ENCODE measurements around the gene TH. TPM values are rescaled to one million over a fixed set of nuclear protein-coding genes. Genes with fewer than 3 reads are reported as not detected.

The TH gene
- total RNA-seq, 4 donors from 2014 or later: 0.34 to 1.0 TPM; not detected in 2

DNA sequence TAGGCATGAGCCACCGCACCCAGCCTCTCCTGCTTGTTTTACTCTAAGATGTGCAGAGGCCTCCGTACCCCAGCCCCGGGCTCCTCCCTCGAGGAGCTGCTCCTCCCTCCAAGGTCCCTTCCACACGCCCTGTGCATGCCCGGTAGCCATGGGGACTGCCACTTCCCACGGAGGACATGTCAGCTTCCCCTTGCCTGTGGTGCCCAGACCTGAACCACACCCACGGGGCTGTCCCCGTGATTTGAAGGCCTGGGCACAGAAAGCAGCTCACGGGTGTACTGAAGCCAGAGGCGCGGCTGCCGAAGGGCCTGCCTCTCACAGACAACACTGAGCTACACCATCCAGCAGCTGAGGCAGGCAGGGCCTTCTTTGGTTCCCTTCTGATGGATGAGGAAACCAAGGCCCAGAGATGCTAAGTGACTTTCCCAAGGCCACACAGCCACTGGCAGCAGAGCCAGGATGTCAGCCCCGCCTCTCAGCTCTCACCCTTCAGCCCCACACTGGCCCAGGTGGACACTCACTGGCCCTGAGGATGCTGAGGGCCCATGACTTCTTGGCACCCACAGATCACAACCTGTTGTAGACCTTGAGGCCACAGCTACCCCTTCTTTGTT, 17.9 kb downstream of the TH start:
- no peak for DNase-seq (ENCODE audit: low spot score in 2 of 2)
- 42% methylated on average over 4 of the region's 14 CpGs for WGBS
- H3K27ac ChIP-seq: no peak overlapping the region
- peaks cover 52% of the 10 kb centered on the region for H3K27me3 ChIP-seq
- peaks cover 5% of the 10 kb centered on the region for H3K4me1 ChIP-seq
- TF ChIP-seq POLR2AphosphoS5 (IDR thresholded peaks at IDR 0.05) (no peak), EP300 (IDR thresholded peaks at IDR 0.05) (no peak), POLR2A (IDR thresholded peaks at IDR 0.05) (no peak)
- TF ChIP-seq, protein P1, sequence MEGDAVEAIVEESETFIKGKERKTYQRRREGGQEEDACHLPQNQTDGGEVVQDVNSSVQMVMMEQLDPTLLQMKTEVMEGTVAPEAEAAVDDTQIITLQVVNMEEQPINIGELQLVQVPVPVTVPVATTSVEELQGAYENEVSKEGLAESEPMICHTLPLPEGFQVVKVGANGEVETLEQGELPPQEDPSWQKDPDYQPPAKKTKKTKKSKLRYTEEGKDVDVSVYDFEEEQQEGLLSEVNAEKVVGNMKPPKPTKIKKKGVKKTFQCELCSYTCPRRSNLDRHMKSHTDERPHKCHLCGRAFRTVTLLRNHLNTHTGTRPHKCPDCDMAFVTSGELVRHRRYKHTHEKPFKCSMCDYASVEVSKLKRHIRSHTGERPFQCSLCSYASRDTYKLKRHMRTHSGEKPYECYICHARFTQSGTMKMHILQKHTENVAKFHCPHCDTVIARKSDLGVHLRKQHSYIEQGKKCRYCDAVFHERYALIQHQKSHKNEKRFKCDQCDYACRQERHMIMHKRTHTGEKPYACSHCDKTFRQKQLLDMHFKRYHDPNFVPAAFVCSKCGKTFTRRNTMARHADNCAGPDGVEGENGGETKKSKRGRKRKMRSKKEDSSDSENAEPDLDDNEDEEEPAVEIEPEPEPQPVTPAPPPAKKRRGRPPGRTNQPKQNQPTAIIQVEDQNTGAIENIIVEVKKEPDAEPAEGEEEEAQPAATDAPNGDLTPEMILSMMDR (IDR thresholded peaks at IDR 0.05): no peak
- H3K9me3 ChIP-seq: no peaks in the 10 kb centered on the region
- H3K36me3 ChIP-seq: no peaks in the 10 kb centered on the region
- no peak overlapping the region for H3K4me3 ChIP-seq

DNA sequence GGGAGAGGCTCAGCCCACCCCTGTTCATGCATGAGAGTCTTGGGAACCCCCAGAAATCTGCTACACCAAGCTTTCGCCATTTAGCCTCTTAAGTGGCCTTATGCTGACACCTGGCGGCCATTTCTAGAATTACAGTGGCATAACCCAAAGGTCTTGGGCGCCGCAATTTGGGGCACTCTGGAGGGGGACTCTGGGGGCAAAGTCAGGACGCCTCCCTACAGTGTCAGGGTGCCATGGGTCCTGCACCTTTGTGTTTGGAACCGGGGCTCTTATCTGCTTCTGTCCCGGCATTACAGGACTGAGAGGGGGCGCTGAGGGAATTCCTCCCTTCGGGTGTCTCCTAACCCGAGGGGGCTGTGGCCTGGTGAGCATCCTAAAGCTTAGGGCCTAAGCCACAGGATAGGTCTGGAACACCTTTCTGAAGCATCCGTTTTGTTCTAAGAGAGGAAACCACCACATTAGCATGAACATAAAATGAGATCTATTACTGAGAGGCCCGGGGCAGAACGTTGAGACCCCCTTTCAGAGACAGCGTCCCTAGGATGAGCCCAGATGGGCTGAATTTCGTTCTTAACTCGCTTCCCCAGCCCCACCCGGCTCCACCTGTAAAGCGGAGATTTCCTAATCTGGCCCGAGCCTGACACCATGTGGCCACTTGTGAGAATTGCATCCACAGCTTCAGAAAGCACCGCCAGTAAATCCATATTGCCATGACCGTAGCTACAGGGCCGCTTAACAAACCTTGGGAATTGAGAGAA, 19.9 kb downstream of the TH start:
- Histone ChIP-seq H3K4me3 (no peak overlapping the region), H3K36me3 (no peaks in the 10 kb centered on the region), H3K27ac (no peak overlapping the region), H3K27me3 (peaks cover 55% of the 10 kb centered on the region), H3K9me3 (no peaks in the 10 kb centered on the region), H3K4me1 (peaks cover 5% of the 10 kb centered on the region)
- no peak for TF ChIP-seq EP300 (IDR thresholded peaks at IDR 0.05)
- no peak for TF ChIP-seq POLR2A (IDR thresholded peaks at IDR 0.05)
- TF ChIP-seq POLR2AphosphoS5 (IDR thresholded peaks at IDR 0.05): no peak
- TF ChIP-seq, protein P1 (IDR thresholded peaks at IDR 0.05): peak; percentile 80 to 90
- DNase-seq (ENCODE audit: low spot score in 2 of 2): peak; percentile 81 to 88
- WGBS: under 1% methylated on average over 20 of the region's 22 CpGs

DNA sequence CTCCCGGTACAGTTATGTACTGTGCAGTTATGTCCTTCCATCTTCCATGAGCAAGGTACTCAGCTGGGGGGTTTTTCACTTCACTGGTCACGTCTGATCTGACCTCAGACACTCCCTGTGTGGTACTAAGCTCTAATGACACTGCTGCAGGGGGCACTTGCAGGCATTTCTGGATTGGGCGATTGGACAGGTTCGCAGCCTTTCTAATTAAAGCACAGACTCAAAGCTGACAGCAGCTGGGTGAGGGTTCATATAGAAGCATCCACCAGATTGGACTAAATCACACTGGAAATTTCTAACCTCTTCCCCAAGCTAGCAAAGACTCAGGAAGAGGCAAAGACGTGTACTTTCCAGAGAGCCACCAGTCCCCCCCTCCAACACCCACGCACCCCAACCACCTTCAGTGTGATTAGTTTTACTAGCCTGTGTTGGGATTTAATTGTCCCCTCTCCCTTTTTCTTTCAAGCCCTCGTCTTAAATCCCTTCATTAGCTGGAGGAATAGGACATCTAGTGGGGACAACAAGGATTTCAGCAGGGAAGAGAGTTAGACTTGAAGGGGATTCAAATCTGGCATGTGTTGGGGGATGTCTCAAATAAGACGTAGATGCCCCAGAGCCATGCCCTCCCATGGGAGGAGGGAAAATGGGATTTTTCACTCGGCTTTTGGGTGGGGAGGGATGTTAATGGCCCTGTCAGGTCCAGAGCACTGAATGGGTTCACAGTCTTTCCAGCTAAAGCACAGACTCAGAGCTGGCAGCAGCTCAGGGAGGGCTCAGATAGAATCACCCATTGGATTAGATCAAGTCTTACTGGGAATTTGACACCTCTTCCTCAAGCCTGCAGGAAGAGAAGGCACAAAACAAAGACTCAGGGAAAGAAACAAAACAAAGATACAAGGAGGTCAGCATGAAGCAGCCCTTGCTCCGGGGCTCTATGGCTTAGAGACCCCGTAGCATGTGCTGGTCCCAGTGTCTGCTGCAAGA, 21.5 kb downstream of the TH start:
- no peak for TF ChIP-seq POLR2A (IDR thresholded peaks at IDR 0.05)
- TF ChIP-seq, protein P1 (IDR thresholded peaks at IDR 0.05): peak in 1 of 2 donors; percentile 23
- Histone ChIP-seq H3K36me3 (no peaks in the 10 kb centered on the region), H3K4me3 (no peak overlapping the region), H3K9me3 (no peaks in the 10 kb centered on the region), H3K27me3 (peaks cover 61% of the 10 kb centered on the region), H3K4me1 (peaks cover 5% of the 10 kb centered on the region), H3K27ac (no peak overlapping the region)
- no peak for DNase-seq (ENCODE audit: low spot score in 2 of 2)
- 18% methylated on average over 11 of the region's 11 CpGs for WGBS

DNA sequence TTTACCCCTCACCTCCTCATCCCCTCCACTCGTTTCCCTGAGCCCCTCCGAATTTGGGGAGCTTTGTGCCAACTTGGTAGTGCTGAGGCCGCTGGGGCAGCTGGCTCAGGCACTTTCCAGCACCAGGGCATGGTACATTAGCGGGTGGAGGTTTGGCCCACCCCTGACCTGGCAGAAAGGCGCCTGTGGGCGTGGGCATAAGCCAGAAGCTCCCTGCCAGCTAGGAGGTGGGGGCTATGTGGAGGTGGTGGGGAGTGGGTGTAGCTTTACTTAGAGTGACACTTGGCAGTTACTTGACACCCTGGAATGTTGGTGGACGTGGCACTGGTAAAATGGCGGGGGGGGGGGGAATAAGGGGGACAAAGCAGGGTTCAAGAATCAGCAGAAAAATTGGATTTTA, 22.2 kb downstream of the TH start:
- Histone ChIP-seq H3K9me3 (no peaks in the 10 kb centered on the region), H3K36me3 (no peaks in the 10 kb centered on the region), H3K4me3 (no peak overlapping the region), H3K27me3 (peaks cover 68% of the 10 kb centered on the region), H3K27ac (no peak overlapping the region), H3K4me1 (peaks cover 7% of the 10 kb centered on the region)
- 29% methylated on average over 4 of the region's 8 CpGs for WGBS
- no peak for TF ChIP-seq EP300 (IDR thresholded peaks at IDR 0.05)
- TF ChIP-seq POLR2A (IDR thresholded peaks at IDR 0.05): no peak
- no peak for TF ChIP-seq POLR2AphosphoS5 (IDR thresholded peaks at IDR 0.05)
- TF ChIP-seq, protein P1 (IDR thresholded peaks at IDR 0.05): no peak
- no peak for DNase-seq (ENCODE audit: low spot score in 2 of 2)

Measured in suprapubic skin (tissue), 4 donors.